ENCODE results near the gene SSBP2.
"Not testable (repeated sequence)": the region's sequence is repeated elsewhere in the genome, so short reads cannot be mapped to it uniquely, and the experiment has no call there.

The SSBP2 gene

GRCh38 chr5:81420039-81420667 is 330.7 kb downstream of the SSBP2 start:
- DNase-seq, result no peak

DNA sequence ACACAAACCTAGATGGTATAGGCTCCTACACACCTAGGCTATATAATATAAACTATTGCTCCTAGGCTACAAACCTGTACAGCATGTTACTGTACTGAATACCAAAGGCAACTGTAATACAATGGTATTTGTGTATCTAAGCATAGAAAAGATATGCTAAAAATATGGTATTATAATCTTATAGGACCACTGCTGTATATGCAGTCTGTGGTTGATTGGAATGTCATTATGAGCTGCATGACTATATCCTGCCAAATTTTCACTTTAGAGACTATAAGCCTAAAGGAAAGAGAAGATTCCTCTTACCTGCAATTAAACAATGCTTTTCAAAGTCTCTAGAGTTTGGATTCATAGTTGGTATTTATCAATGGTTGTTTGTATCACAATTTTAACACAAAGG is 332.3 kb downstream of the SSBP2 start:
- no peak for DNase-seq

- no peak for DNase-seq
Observed at GRCh38 chr5:81417052-81417451, 333.8 kb downstream of the SSBP2 start.

DNA sequence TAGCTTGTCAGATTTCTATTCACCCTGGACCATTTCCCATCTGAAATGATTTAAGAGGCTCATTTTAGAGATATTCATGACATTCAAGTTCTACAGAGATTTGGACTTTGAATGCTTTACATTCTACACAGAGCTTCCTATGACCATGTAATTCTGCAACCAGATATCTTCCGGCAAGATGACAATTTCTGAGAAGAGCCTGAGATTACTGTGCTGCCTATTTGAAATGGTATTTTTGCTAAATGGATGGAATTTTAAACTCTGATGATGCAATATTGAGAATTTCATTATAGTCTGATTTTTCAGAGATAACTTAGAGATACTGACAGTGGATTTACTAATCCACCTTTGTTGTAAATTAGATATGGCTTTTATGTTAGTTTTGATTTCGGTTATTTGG is 341.0 kb downstream of the SSBP2 start:
- no peak for DNase-seq

- no peak for DNase-seq
Observed at GRCh38 chr5:81409361-81409760, 341.5 kb downstream of the SSBP2 start.

GRCh38 chr5:81408496-81408895 is 342.4 kb downstream of the SSBP2 start:
- no peak for DNase-seq

GRCh38 chr5:81407811-81408210 is 343.1 kb downstream of the SSBP2 start:
- DNase-seq, result not testable (repeated sequence)

DNA sequence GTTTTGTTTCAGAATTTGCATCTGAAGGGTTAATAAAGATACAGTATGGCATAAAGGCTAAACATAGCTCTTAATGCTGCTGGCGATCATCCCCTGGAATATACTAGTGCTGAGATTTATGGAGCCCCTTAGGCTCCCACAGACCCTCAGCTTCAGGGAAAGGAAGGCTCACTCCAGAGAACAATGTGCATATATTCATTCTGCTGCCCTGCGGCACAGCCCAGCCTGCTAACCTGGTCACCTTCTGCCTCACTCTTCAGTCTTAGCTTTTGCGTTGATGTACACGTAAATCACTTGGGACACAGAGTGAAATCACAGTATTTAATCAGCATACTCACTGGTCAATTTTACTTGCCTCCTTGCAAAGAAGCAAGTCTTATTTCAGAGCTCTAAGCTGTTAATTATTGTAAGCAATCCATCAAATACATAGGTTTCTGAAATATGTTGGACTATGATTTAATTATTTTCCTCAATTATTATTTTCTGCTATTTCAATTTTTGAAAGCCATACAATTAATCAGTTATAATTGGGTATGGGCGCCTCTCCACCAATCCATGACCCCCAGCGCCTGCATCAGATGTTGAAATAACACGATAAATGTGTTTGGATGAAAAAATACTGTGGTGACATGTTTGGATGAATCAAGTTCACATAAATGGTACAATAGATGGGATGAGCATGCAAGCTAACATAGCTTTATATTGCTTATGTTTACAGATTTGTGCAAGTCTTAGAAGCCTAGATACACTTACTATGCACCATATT is 345.6 kb downstream of the SSBP2 start:
- no peak for DNase-seq

DNA sequence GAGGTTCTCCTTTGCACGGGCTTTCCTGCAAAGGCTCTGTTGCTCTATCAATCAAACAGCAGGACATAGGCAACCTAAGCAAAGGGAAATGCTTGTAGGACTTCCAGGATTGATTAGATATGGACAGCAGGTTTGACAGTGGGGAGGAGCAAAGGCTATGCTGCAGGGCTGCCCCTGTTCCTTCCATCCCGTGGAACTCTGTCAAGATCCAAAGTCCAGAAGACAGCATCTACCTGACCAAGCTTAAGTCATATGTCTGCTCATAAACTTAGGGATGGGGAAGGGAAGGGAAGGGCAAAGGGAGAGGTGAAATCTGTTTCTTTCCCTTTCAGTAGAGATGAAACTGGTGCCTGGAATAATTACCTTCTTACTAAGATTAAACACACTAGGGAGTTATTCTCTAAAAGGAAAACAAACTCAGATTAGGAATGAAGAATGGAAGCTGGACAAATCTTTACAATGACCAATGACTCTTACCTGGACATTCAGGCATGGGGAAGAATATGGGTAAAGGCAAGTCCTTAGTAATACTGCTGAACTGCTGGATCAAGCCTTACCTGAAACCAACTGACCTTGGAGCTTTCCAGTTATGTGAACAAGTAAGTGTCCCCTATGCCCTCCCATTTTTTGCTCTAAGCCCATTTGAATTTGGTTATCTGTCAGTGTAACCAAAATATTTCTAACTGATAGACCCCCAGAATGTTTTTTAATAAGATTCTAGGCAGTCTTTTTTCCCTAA is 348.5 kb downstream of the SSBP2 start:
- no peak for DNase-seq

DNA sequence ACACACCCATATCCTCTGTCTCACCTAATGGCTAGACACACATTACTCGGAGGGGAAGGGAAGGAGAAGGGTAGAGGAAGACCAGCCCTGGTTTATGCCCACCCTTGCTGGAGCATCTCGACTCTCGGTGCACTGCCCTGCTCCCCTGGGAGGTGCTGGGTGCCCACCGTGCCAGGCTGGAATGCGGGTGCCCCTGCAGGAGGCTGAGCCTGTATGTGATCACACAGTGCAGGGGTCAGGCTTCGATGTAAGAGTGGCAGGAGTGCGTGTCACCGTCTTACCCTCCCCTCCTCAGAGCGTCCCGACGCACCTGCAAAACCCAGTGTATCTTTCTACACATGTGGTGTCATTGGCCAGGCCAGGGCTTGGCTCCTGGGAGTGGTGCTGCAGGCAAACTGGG is 349.6 kb downstream of the SSBP2 start:
- no peak for DNase-seq

DNA sequence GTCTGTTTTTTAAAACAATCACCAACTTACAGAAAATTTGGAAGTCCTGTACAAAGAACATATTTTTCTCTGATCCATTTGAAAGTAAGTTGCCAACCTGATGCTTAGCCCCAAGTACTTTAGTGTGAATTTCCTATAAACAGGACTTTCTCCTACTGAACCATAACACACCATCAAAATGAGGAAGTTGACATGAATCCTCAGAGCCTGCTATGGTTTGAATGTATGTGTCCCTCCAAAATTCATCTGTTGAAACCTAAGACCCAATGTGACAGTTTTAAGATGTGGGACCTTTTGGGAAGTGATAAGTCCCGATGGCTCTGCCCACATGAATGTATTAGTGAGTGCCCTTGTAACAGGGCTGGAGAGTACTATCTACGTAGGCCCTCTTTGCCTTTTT is 350.5 kb downstream of the SSBP2 start:
- DNase-seq, result no peak

- no peak for DNase-seq
Observed at GRCh38 chr5:81398741-81399140, 352.2 kb downstream of the SSBP2 start.

DNA sequence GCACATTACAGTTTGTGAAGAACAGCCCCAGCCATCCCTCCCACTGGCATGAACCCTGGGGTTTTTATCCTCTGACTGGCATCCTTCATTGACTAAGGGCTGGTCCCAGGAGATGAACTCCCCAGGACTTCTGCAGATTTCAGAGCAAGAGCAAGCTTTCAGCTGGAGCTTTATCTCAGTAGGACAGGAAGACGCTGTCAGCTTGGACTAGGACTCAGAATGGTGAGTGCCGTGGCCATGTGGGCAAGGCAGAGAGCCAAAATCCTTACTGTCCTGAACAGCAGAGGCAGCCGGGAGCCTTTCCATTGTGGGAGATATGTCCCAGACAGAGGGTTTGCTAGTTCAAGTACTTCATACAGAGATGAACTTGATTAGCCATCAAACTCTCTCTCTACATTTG is 353.7 kb downstream of the SSBP2 start:
- no peak for DNase-seq

GRCh38 chr5:81395262-81395661 is 355.6 kb downstream of the SSBP2 start:
- DNase-seq, result no peak

- no peak for DNase-seq
Observed at GRCh38 chr5:81393783-81394718, 356.8 kb downstream of the SSBP2 start, which contains the start of gene ACOT12. TSS of gene ACOT12 (minus strand) at chr5:81394134. CDS start at chr5:81394114, 20 bp downstream.

GRCh38 chr5:81393430-81393782 is 357.5 kb downstream of the SSBP2 start:
- DNase-seq, result no peak

DNA sequence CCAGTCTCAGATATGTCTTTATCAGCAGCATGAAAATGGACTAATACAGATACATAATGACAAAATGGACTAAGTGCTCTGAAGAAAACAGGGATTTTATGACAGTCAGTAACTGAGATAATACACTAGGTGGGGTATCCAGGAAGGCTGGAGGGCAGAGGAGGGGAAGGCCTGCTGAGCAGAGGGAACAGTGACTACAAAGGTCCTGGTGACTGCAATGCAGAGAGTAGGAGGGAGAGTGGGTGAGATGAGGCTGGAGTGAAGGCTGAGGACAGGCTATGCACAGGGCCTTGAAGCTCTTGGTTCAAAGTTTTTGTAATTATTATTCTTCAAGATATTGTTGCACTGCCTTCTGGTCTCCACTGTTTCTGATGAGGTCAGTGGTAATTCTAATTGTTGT is 361.9 kb downstream of the SSBP2 start:
- no peak for DNase-seq

DNA sequence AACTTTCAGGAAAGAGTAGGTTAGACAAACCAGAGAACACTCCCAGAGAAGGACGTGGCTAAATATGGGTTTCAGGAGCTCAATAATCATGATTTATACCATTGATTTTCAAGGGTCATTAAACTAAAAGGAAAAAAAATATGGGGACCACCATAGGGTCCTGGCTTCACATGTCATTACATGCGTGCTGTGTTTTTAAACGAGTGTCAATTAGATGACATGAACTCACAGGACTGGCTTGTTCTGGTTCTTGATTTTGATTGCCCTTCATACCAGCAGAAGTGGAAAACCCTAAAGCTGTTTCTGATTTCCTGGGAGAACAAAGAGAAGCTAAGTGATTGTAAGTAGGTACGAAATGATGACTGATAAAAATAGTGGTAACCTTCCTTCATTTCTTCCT is 362.7 kb downstream of the SSBP2 start:
- DNase-seq, result no peak

GRCh38 chr5:81383867-81384266 is 367.0 kb downstream of the SSBP2 start:
- no peak for DNase-seq

DNA sequence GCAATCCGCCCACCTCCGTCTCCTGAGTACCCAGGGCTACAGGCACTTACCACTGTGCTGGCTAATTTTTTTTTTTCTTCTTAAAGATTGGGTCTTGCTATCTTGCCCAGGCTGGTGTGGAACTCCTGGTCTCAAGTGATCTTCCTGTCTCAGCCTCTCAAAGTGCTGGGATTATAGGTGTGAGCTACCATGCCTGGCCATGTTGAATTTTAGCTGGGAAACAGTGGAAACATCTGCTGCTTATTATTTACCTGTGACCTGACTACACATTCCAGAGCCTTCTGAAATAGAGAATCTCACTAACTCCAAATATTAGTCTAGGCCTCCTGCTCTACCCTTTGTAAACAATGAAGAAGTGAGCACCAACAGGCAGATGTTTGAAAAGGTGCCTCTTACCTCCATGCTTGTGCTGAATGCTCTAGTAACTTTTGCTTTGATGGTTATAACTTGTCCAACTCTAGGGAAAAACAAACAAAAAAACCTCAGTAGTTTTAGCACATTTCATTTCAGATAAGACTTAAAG is 379.5 kb downstream of the SSBP2 start:
- no peak for DNase-seq

GRCh38 chr5:81370912-81371311 is 380.0 kb downstream of the SSBP2 start:
- DNase-seq, result no peak

DNA sequence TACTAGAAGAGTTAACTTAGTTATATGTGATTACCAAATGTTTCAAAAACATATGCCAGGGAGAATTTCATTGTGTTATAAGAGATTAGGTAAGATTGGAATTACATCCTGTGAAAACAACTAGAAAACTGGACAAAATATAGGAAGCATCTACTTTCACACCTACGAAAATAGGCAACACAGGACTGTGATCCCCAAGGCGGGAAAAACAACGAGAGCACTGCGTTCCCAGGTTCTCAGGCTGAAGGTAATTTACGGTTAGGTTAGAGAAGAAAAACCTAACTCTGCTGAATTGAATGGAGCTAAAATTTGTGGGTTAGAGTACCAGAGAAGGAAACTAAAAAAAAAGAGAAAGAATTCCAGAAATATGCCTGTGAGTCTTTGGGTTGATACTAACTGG is 385.4 kb downstream of the SSBP2 start:
- DNase-seq, result no peak
